ELF-1 (cell line): Measurements from ENCODE around the gene JAM3.

Experiments
- DNase-seq: peaks from one replicate; pipeline ENCODE4 v3.0.0-alpha.2; 2016; ENCODE audit warnings: low read depth, low spot score

JAM3 gene

GRCh38 chr11:134145715-134146114 is 76.8 kb downstream of the JAM3 start:
- DNase-seq: no peak

DNA sequence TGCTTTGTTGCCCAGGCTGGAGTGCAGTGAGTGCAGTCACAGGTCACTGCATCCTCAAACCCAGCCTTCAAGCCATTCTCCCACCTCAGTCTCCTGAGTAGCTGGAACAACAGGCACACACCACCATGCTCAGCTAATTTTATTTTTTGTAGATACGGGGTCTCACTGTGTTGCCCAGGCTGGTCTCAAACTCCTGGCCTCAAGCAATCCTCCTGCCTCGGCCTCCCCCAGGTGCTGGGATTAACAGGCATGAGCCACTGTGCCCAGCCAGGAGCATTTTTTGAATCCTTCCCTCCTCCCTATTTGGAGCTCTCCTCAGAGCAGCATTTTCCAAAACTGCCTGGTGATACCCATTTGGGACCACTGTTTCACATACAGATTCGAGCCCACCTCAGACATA is 77.7 kb downstream of the JAM3 start:
- no peak for DNase-seq

GRCh38 chr11:134149371-134149770 is 80.5 kb downstream of the JAM3 start:
- no peak for DNase-seq

- DNase-seq: no peak
These were observed 81.5 kb downstream of the JAM3 start for GRCh38 chr11:134150195-134150903.

DNA sequence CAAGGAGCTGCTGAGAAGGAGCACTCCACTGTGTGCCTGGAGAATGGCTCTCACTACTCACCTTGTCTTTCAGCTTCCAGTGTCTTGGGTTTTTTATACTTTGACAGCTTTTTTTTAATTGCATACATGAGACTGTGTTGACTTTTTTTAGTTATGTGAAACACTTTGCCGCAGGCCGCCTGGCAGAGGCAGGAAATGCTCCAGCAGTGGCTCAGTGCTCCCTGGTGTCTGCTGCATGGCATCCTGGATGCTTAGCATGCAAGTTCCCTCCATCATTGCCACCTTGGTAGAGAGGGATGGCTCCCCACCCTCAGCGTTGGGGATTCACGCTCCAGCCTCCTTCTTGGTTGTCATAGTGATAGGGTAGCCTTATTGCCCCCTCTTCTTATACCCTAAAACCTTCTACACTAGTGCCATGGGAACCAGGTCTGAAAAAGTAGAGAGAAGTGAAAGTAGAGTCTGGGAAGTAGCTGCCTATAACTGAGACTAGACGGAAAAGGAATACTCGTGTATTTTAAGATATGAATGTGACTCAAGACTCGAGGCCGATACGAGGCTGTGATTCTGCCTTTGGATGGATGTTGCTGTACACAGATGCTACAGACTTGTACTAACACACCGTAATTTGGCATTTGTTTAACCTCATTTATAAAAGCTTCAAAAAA is 82.3 kb downstream of the JAM3 start:
- no peak for DNase-seq

GRCh38 chr11:134152696-134153095 is 83.8 kb downstream of the JAM3 start:
- no peak for DNase-seq

DNA sequence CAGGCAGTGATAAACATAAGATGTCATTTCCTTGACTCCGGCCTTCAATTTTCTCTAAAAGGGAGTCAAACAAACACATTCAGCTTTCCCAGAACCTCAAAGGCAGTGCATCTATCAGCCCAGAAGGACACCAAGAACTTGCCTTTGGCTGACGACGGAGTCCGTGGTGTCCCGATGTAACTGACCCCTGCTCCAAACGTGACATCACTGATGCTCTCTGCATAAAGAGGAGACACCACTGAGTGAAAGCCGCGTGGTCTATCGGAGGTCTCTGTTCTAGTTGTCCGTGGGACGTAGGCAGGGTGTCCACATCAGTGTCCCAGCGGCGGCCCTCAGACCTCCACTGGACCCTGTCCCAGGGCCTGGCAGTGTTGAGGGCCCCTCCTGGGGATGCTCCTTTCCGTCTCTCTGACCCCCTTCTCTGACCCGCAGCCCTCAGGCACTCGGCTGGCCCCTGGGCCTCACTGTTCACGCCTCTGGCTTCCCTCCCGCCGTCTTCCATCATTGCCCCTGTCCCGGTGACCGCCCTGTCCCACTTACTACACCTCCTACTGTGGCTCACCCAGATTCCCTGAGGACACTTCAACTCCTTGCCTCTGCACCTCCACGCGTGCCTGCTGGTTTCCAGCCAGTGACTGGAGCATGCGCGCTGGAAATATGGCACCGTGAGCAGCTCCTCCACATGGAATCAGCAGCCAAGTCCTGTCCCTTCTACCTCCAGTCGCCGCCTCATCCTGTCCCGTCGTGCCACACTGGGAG is 84.5 kb downstream of the JAM3 start:
- DNase-seq: no peak

DNA sequence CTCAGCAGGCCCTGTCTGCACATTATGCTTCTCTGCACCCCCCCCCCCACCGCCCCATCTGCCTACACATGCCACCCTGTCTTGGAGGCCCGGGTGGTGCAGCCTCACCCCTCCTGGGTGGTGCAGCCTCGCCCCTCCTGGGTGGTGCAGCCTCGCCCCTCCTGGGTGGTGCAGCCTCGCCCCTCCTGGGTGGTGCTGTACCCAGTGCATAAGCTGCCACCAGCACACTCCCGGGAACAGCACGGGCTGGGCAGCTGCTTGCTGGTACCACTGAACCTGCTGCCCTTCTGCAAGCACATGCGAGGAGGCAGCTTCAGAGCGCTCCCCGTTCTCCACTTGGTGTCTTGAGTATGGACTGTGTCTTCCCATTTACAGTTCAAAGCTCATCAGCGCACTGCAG is 85.6 kb downstream of the JAM3 start:
- DNase-seq: no peak

DNA sequence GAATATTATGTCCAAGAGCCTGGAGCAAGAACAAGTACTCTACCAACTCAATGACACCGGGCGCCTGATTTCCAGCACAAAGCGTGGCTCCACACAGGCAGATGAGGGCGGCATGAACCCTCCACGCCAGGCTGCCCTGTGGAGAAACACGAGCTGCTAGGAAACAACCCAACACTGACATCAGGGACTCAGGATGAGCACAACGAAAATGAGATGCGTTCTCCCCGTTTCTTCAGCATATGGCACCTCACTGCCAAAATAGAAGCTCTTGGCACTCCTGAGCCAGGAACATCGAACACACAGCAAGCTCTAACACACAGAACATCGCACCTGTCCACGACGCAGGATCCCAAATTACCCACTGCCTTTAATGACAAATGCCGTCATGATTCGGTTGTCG is 86.6 kb downstream of the JAM3 start:
- DNase-seq: no peak

DNA sequence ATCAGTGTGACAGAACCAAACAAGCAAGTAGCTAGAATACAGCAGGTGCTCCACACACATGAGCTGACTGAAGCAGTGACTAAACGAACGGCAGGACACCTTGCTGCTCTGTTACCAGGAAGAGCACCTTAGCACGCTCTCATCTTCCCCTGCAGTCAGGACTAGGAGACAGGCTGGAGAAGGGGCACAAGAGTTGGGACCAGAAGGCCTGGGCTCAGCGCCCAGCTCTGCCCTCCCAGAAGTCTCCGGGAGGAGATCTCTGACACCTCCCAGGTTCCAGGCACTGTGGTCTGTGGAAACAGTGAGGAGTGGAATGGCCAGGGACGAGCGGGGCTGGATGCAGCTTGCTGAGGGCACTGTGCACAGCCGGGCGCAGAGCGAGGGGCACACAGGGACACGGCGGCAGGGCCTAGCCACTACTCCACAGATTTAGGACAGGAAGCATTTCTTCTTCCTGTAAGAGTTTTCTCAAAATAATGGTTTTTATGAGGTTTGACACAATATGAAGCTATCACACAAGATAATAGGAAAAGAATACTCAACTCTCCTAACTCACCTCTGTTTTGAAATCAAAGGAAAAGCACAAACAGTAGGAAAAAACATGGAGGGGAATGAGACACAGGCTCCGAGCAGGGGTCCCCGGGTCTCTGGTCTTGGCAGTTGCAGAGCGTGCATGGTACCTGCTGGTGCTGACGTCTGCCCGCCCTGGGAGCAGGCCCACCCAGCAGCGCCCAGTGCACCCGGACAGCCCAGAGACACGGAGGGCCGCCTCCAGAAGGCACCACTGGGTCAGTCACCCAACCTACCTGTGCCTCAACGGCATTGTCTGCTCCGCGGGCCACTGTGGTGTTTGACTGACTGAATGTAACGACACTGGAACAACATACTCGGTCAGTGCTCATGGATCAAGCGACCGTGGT is 87.3 kb downstream of the JAM3 start:
- DNase-seq: no peak

- DNase-seq: no peak
These were observed 88.6 kb downstream of the JAM3 start for GRCh38 chr11:134157451-134157850.

GRCh38 chr11:134158023-134158422 is 89.2 kb downstream of the JAM3 start:
- DNase-seq: no peak

DNA sequence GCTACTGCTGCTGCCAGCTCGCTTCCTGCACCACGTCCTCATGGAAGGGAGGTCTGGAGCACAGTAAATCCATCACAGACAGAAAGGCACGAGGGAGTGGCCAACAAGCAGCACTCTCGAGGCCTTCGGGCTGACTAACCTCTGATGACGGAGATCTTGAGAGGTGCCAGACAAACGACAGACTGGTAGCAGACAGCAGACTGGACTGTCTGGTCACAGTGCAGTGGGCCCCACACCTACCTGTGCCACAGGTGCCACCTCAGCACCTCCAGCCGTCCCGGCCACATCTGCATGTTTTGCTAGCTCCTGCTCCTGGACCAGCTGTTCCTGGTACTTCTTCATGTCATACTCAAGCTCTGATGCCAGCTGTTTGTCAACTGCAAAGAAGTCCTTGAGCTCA is 90.8 kb downstream of the JAM3 start:
- DNase-seq: no peak

DNA sequence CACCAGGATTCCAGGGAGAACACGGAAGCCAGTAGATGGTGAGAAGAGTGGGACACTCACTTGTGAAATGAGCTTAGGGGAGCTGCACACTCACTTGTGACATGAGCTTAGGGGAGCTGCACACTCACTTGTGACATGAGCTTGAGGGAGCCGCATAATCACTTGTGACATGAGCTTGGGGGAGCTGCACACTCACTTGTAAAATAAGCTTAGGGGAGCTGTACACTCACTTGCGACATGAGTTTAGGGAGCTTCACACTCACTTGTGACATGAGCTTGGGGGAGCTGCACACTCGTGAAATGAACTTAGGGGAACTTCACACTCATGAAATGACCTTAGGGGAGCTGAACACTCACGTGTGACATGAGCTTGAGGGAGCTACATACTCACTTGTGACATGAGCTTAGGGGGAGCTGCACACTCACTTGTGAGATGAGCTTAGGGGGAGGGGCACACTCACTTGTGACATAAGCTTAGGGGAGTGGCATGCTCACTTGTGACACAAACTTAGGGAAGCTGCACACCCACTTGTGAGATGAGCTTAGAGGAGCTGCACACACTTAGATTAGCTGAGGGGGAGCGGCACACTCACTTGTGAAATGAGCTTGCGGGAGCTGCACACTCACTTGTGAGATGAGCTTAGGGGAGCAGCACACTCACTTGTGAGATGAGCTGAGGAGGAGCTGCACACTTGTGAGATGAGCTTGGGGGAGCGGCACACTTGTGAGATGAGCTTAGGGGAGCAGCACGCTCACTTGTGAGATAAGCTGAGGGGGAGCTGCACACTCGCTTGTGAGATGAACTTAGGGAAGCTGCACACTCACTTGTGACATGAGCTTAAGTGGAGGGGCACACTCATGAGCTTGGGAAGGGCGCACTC is 95.9 kb downstream of the JAM3 start:
- no peak for DNase-seq

- DNase-seq: no peak
These were observed 101.5 kb downstream of the JAM3 start for GRCh38 chr11:134170177-134170918.

- no peak for DNase-seq
These were observed 102.0 kb downstream of the JAM3 start for GRCh38 chr11:134170919-134171281.

DNA sequence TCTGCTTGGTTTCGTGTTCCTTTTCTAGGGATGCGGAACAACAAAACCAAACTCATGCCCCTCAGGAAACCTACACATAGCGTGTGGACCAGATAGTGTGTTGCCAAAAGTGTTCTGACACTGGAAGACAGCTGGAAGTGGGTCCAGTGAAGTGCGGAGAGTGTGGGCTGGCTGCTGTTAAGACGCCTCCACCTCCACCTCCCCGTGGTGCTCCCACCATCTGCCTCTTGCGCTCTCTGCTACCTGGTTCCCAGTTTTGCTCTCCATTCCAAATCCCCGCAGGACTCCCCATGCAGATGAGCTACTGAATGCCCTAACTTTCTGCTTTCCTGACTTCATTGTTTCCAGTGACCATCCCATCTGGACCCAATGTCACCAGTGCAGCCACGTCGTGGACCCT is 103.1 kb downstream of the JAM3 start:
- DNase-seq: no peak

- DNase-seq: no peak
These were observed 104.4 kb downstream of the JAM3 start for GRCh38 chr11:134173296-134173695.

DNA sequence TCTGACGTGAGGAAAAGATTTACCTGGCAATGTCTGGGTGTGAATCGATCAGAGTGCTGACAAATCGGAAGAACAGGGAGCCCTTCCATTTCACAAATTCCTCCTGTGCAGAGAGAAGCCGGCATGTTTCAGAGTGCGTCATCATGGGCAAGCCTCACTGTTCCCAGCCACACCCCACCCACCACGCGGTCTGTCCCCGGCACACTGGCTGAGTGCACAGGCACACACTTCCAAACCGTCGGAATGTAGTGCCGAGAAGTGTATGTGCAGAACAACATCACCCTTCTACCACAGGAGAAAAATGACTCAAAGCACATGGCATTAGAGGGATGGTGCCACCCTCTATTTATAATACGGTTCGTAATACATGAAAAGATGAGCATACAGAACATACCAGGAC is 107.4 kb downstream of the JAM3 start:
- DNase-seq: no peak

DNA sequence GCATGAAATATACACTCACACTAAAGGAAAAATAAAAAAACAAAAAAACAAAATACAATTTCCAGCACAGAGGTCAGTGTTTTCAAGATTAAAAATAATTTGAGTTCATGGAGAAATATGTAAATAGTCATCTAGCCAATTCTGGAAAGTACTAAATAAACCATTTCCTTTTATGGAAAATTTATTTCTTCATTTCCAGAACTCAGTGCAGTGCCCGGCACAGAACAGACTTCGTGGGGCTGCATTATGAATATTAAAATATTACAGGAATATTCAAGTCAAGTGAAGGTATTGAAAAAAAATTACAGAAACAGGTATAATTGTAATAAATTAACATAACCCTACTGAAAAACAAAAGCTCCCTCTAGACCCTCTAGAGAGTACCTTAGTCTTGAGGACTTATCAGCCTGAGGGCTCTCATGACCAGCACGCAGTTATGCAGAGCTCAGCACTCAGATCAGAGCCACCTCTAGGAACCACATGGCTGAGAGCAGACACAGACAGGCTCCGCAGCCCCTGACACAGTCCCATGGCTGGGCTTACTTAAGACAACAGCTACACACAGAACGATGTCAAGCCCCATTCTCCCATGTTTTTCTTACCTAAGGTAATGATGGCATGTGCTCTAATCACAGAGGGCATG is 109.3 kb downstream of the JAM3 start:
- DNase-seq: no peak
